GM10248 (cell line): Measurements from ENCODE around the gene HYOU1.

ENCODE experiments used
- CTCF ChIA-PET: fragments of 300-600 bp; sonication (Branson Sonifier 250); formaldehyde crosslinking; extraction: SDS; loops from one replicate; lab custom pipeline; 2021; ENCODE audit warnings: antibody characterized with exemption; lab: Yijun Ruan, JAX
- POLR2A ChIA-PET: fragments of 350-650 bp; sonication (Branson Sonifier 250); formaldehyde crosslinking; extraction: SDS; loops from one replicate; lab custom pipeline; 2020; ENCODE audit warnings: antibody characterized with exemption; lab: Yijun Ruan, JAX
- DNase-seq: peaks from one replicate; pipeline ENCODE4 v3.0.0; 2012; ENCODE audit errors: extremely low spot score
- TF ChIP-seq, protein P1 (sequence below): IDR thresholded peaks from 2 replicates; pipeline ENCODE4 v1.5.1; 2012; ENCODE audit warnings: mild to moderate bottlenecking, low read depth; ENCODE audit errors: extremely low read depth, missing control alignments, control extremely low read depth

The HYOU1 gene

DNA sequence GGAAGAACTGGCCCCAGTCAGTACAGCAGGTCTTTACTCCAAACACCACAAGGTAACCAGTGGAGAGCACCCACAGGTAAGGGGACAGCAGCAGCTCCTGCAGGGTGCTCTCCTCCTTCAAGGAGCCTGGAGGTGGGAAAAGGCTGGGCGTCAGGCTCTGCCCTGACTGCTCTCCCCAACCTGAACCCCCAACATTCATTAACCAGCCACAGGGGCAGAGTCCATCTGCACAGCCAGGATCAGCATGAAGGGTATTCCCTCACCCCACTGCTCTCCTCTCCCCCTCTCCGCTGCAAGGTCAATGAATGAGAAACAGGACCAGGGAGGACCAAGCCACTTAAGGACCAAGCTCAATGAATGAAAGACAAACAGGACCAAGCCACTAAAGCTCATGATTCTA, 30.0 kb downstream of the HYOU1 start:
- TF ChIP-seq, protein P1, sequence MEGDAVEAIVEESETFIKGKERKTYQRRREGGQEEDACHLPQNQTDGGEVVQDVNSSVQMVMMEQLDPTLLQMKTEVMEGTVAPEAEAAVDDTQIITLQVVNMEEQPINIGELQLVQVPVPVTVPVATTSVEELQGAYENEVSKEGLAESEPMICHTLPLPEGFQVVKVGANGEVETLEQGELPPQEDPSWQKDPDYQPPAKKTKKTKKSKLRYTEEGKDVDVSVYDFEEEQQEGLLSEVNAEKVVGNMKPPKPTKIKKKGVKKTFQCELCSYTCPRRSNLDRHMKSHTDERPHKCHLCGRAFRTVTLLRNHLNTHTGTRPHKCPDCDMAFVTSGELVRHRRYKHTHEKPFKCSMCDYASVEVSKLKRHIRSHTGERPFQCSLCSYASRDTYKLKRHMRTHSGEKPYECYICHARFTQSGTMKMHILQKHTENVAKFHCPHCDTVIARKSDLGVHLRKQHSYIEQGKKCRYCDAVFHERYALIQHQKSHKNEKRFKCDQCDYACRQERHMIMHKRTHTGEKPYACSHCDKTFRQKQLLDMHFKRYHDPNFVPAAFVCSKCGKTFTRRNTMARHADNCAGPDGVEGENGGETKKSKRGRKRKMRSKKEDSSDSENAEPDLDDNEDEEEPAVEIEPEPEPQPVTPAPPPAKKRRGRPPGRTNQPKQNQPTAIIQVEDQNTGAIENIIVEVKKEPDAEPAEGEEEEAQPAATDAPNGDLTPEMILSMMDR, result no peak
- POLR2A ChIA-PET, result interaction anchor here (0.8 kb wide), 1 partner anchor 26 kb away, joined by 3 read pairs; no protein-coding TSS in a partner anchor
- DNase-seq, result no peak

GRCh38 chr11:119025978-119026766, 30.8 kb downstream of the HYOU1 start:
- TF ChIP-seq, protein P1, result no peak
- ChIA-PET CTCF (interaction anchor here (1.2 to 1.3 kb wide), 2 partner anchors 42 to 96 kb away, joined by 3 read pairs; partner anchors contain the start of gene VPS11), POLR2A (interaction anchor here (0.6 to 0.8 kb wide), 2 partner anchors 11 to 26 kb away, joined by 3 to 9 read pairs; no protein-coding TSS in a partner anchor)
- DNase-seq, result peak; percentile 5

More for the DNA sequence above, 30.0 kb downstream of the HYOU1 start:
- CTCF ChIA-PET, result interaction anchor here (1.2 kb wide), 1 partner anchor 97 kb away, joined by 3 read pairs; no protein-coding TSS in a partner anchor

- ChIA-PET POLR2A (no interaction called here), CTCF (interaction anchor here (1.0 to 1.3 kb wide), 2 partner anchors 10 to 42 kb away, joined by 3 read pairs; partner anchors contain the start of gene VPS11)
- TF ChIP-seq, protein P1, result no peak
- DNase-seq, result no peak
These were observed 31.5 kb downstream of the HYOU1 start for GRCh38 chr11:119025541-119025940.

GRCh38 chr11:119025099-119025473, 31.9 kb downstream of the HYOU1 start:
- ChIA-PET POLR2A (no interaction called here), CTCF (interaction anchor here (1.0 to 1.3 kb wide), 2 partner anchors 11 to 43 kb away, joined by 3 read pairs; partner anchors contain the start of gene VPS11)
- TF ChIP-seq, protein P1, result no peak
- DNase-seq, result no peak

DNA sequence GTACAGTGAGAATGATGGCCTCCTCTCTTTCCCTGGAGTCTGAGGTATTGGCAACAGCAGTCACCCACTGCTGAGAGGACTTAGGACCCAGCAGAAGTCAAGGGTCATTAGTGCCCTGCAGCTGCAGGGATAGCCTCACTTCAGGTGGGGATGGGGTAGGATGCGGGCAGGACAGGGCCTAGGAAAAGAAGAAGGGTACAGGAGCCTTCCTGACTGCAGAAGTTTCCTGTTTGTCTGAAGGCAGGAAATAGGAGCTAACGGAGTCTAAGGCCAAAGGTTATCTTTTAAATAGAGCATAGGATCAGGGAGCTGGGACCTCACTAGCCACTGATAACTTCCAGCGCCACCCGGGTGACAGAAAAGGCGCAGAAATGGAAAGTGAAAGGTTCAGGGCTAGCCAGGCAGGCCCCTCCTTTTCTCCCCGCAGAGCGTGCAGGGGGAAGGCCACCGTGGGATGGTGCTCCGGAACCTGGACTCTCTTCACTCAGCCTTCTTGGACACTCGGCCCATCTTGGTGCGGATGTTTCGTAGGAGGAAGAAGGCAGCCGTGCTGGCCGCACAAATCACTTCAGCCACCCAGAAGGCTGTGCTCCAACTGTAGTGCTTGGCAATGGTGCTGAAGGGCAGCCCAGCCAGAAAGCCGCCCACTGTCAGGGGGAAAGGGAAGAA, 32.4 kb downstream of the HYOU1 start:
- TF ChIP-seq, protein P1, result no peak
- ChIA-PET CTCF (interaction anchor here (0.9 to 1.9 kb wide), 4 partner anchors 11 to 313 kb away, joined by 3 to 4 read pairs (median 3); partner anchors contain the start of gene VPS11), POLR2A (no interaction called here)
- no peak for DNase-seq

DNA sequence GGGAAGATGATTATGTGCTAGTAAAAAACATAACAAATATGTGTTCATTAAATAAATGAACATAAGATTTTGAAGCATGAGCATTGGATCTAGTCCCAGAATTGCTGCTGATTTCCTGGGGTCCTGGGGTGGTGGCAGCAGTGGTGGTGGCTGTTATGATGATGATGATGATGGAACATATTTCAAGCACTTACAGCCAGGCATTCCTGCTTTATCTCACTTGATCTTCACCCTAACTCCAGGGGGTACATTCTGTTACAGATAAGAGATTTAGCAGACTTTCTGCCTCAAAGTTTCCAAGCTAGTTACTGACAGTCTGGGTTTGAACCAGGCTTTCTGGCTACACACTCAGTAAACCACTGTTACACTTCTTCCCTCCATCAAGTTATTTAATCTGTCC, 33.3 kb downstream of the HYOU1 start:
- no peak for DNase-seq
- TF ChIP-seq, protein P1, result no peak
- ChIA-PET CTCF (interaction anchor here (0.7 to 1.9 kb wide), 5 partner anchors 24 to 314 kb away, joined by 3 to 4 read pairs (median 3); no protein-coding TSS in a partner anchor), POLR2A (no interaction called here)
